SU-DHL-6 (cell line): Measurements from ENCODE around the gene FAM81A.

Experiments
- EZH2phosphoT487 ChIP-seq: fragments of 200-600 bp; sonication (generic), shearing (Covaris generic); conservative IDR thresholded peaks from 2 replicates; pipeline ENCODE4 v1.6.1; 2018; ENCODE audit warnings: mild to moderate bottlenecking, antibody characterized with exemption, low read length, moderate library complexity, mixed read lengths
- TF ChIP-seq, protein P1 (sequence below): fragments of 200-600 bp; sonication (generic); IDR thresholded peaks from one replicate; pipeline ENCODE4 v1.5.1; 2017; ENCODE audit warnings: antibody characterized with exemption, mild to moderate bottlenecking, low read length, moderate library complexity; ENCODE audit not compliant: insufficient read depth, poor library complexity, severe bottlenecking

DNA sequence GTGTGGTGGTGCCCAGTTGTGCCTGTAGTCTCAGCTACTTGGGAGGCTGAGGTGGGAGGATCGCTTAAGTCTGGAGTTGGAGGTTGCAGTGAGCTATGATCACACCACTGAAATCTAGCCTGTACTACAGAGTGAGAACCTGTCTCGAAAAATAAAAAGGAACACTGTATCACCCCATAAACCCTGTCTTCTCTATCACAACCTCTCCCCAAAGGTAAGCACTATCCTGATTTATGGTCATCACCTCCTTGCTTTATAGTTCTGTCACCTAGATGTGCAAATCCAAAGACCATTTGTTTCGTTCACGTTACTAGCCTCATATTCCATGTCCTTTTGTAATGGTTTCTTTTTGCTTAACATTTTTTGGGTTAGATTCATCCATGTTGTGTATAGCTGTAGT lies 123.6 kb downstream of the FAM81A start:
- TF ChIP-seq, protein P1, sequence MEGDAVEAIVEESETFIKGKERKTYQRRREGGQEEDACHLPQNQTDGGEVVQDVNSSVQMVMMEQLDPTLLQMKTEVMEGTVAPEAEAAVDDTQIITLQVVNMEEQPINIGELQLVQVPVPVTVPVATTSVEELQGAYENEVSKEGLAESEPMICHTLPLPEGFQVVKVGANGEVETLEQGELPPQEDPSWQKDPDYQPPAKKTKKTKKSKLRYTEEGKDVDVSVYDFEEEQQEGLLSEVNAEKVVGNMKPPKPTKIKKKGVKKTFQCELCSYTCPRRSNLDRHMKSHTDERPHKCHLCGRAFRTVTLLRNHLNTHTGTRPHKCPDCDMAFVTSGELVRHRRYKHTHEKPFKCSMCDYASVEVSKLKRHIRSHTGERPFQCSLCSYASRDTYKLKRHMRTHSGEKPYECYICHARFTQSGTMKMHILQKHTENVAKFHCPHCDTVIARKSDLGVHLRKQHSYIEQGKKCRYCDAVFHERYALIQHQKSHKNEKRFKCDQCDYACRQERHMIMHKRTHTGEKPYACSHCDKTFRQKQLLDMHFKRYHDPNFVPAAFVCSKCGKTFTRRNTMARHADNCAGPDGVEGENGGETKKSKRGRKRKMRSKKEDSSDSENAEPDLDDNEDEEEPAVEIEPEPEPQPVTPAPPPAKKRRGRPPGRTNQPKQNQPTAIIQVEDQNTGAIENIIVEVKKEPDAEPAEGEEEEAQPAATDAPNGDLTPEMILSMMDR: no peak
- no peak for TF ChIP-seq EZH2phosphoT487
